Neural cell (in vitro differentiated cells): ENCODE measurements around the gene DNAJB14. TPM values are rescaled to one million over a fixed set of nuclear protein-coding genes. Genes with fewer than 3 reads are reported as not detected.

Experiments used
- H2AFZ ChIP-seq: fragments of 200-600, 300-800 bp; sonication (generic), shearing (Covaris generic); 2 replicates; pipeline ENCODE4 v1.6.0; 2014; ENCODE audit warnings: low read depth, mild to moderate bottlenecking, antibody characterized with exemption, low read length, moderate library complexity
- H3F3A ChIP-seq: fragments of 200-600 bp; shearing (Covaris generic); 2 replicates; pipeline ENCODE4 v1.6.1; 2016; ENCODE audit warnings: mild to moderate bottlenecking, moderate library complexity, mixed read lengths, antibody characterized with exemption, low read length; ENCODE audit not compliant: insufficient read depth, poor library complexity, severe bottlenecking
- H3K27ac ChIP-seq: fragments of 200-600, 300-800 bp; sonication (generic), shearing (Covaris generic); 2 replicates; pipeline ENCODE4 v1.5.1; 2014; ENCODE audit warnings: mild to moderate bottlenecking, low read length, moderate library complexity
- H3K27me3 ChIP-seq: fragments of 300-800, 200-600 bp; sonication (generic), shearing (Covaris generic); 2 replicates; pipeline ENCODE4 v1.6.0; 2014; ENCODE audit warnings: mild to moderate bottlenecking, low read depth, low read length, moderate library complexity; ENCODE audit not compliant: insufficient read depth
- H3K36me3 ChIP-seq: fragments of 300-800, 200-600 bp; sonication (generic), shearing (Covaris generic); 2 replicates; pipeline ENCODE4 v1.5.1; 2014; ENCODE audit warnings: mild to moderate bottlenecking, antibody characterized with exemption, low read length, moderate library complexity; ENCODE audit not compliant: insufficient read depth
- H3K4me2 ChIP-seq: fragments of 300-800, 200-600 bp; sonication (generic), shearing (Covaris generic); 2 replicates; pipeline ENCODE4 v1.6.0; 2014; ENCODE audit warnings: mild to moderate bottlenecking, low read length
- H3K4me3 ChIP-seq: fragments of 300-800, 200-600 bp; sonication (generic), shearing (Covaris generic); 2 replicates; pipeline ENCODE4 v1.5.1; 2014; ENCODE audit warnings: mild to moderate bottlenecking, low read length, moderate library complexity
- H3K79me2 ChIP-seq: fragments of 200-600 bp; shearing (Covaris generic); replicated peaks from 2 replicates; pipeline ENCODE4 v1.6.0; 2014; ENCODE audit warnings: mild to moderate bottlenecking, low read length, moderate library complexity; ENCODE audit not compliant: insufficient read depth
- H3K9ac ChIP-seq: fragments of 300-800, 200-600 bp; sonication (generic), shearing (Covaris generic); 2 replicates; pipeline ENCODE4 v1.6.1; 2016; ENCODE audit warnings: mild to moderate bottlenecking, low read length, mixed read lengths
- H3K9me2 ChIP-seq: fragments of 200-600 bp; shearing (Covaris generic); 2 replicates; pipeline ENCODE4 v1.6.1; 2016; ENCODE audit warnings: mild to moderate bottlenecking, low read length, mixed read lengths; ENCODE audit not compliant: insufficient read depth
- H3K9me3 ChIP-seq: fragments of 200-600, 300-800 bp; sonication (generic), shearing (Covaris generic); 2 replicates; pipeline ENCODE4 v1.6.1; 2016; ENCODE audit warnings: mild to moderate bottlenecking, mixed run types, low read length, moderate library complexity, mixed read lengths
- H4K20me1 ChIP-seq: fragments of 200-600 bp; shearing (Covaris generic); 2 replicates; pipeline ENCODE4 v1.6.1; 2016; ENCODE audit warnings: mild to moderate bottlenecking, mixed run types; ENCODE audit not compliant: insufficient read depth
- CTCF ChIP-seq: fragments of 450-650 bp; IDR thresholded peaks from 2 replicates; pipeline ENCODE4 v1.5.1; 2014; ENCODE audit warnings: antibody characterized with exemption, mild to moderate bottlenecking, moderate library complexity; ENCODE audit not compliant: poor library complexity, severe bottlenecking
- EP300 ChIP-seq: fragments of 450-650 bp; conservative IDR thresholded peaks from 2 replicates; pipeline ENCODE4 v1.6.1; 2014; ENCODE audit warnings: antibody characterized with exemption, mild to moderate bottlenecking, moderate library complexity; ENCODE audit not compliant: poor library complexity, severe bottlenecking
- EZH2 ChIP-seq: fragments of 200-600, 300-800 bp; shearing (Covaris generic), sonication (generic); IDR thresholded peaks from 2 replicates; pipeline ENCODE4 v1.6.1; 2014; ENCODE audit warnings: antibody characterized with exemption, low read length, borderline replicate concordance, mild to moderate bottlenecking; ENCODE audit not compliant: insufficient read depth, poor library complexity, severe bottlenecking
- MXI1 ChIP-seq: fragments of 450-650 bp; conservative IDR thresholded peaks from 2 replicates; pipeline ENCODE4 v1.6.1; 2014; ENCODE audit warnings: antibody characterized with exemption, mild to moderate bottlenecking; ENCODE audit not compliant: poor library complexity, severe bottlenecking
- POLR2AphosphoS5 ChIP-seq: IDR thresholded peaks from 2 replicates; pipeline ENCODE4 v1.6.1; 2012
- RAD21 ChIP-seq: fragments of 450-650 bp; conservative IDR thresholded peaks from 2 replicates; pipeline ENCODE4 v1.6.1; 2014; ENCODE audit warnings: antibody characterized with exemption, mild to moderate bottlenecking, moderate library complexity
- SMC3 ChIP-seq: fragments of 450-650 bp; conservative IDR thresholded peaks from 2 replicates; pipeline ENCODE4 v1.6.1; 2014; ENCODE audit warnings: antibody characterized with exemption, mild to moderate bottlenecking, moderate library complexity; ENCODE audit not compliant: poor library complexity
- TAF1 ChIP-seq: IDR thresholded peaks from 2 replicates; pipeline ENCODE4 v1.6.1; 2012; ENCODE audit warnings: low read depth
- polyA plus RNA-seq: library from polyadenylated mRNA; depleted of rRNA; stranded (reverse); fragments of >200 nt; gene quantifications from 2 replicates; pipeline ENCODE4 v1.2.3, GENCODE V29; 2014
- TF ChIP-seq, protein P1 (sequence below): IDR thresholded peaks from 2 replicates; pipeline ENCODE4 v1.6.1; 2012; ENCODE audit warnings: borderline replicate concordance

DNAJB14 gene
- polyA plus RNA-seq, 1 donor from 2014 or later, result 41.3 TPM

GRCh38 chr4:99876946-99877345, 69.5 kb downstream of the DNAJB14 start:
- Histone ChIP-seq H3K4me2 (no peak overlapping the region), H2AFZ (no peak overlapping the region)
- no peak for TF ChIP-seq MXI1
- TF ChIP-seq SMC3, result no peak
- no peak for TF ChIP-seq CTCF
- TF ChIP-seq RAD21, result no peak

DNA sequence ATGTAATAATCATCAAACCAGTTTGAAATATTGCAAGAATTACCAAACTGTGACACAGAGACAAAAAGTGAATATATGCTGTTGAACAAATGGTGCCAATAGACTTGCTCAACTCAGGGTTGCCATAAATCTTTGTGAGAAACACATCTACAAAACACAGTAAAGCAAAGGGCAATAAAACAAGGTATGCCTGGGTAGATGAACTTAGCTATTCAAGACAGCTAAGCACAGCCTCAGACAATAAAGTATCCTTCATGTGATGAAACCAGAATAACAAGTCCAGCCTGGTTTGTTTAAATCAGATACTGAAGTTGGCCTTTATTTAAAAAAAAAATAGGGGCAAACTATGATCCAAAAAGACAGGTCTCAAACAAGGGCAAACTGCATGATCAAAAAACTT, 71.3 kb downstream of the DNAJB14 start:
- H2AFZ ChIP-seq, result no peak overlapping the region
- H3K9me3 ChIP-seq, result no peaks in the 10 kb centered on the region
- H3K36me3 ChIP-seq, result no peaks in the 10 kb centered on the region
- H3K9ac ChIP-seq, result no peak overlapping the region
- no peak overlapping the region for H3K4me2 ChIP-seq
- no peaks in the 10 kb centered on the region for H3F3A ChIP-seq
- no peaks in the 10 kb centered on the region for H3K27me3 ChIP-seq
- H3K9me2 ChIP-seq, result no peaks in the 10 kb centered on the region
- H4K20me1 ChIP-seq, result no peaks in the 10 kb centered on the region
- no peak overlapping the region for H3K27ac ChIP-seq
- H3K79me2 ChIP-seq, result no peaks in the 10 kb centered on the region
- no peak for TF ChIP-seq EZH2
- no peak for TF ChIP-seq EP300
- TF ChIP-seq, protein P1, sequence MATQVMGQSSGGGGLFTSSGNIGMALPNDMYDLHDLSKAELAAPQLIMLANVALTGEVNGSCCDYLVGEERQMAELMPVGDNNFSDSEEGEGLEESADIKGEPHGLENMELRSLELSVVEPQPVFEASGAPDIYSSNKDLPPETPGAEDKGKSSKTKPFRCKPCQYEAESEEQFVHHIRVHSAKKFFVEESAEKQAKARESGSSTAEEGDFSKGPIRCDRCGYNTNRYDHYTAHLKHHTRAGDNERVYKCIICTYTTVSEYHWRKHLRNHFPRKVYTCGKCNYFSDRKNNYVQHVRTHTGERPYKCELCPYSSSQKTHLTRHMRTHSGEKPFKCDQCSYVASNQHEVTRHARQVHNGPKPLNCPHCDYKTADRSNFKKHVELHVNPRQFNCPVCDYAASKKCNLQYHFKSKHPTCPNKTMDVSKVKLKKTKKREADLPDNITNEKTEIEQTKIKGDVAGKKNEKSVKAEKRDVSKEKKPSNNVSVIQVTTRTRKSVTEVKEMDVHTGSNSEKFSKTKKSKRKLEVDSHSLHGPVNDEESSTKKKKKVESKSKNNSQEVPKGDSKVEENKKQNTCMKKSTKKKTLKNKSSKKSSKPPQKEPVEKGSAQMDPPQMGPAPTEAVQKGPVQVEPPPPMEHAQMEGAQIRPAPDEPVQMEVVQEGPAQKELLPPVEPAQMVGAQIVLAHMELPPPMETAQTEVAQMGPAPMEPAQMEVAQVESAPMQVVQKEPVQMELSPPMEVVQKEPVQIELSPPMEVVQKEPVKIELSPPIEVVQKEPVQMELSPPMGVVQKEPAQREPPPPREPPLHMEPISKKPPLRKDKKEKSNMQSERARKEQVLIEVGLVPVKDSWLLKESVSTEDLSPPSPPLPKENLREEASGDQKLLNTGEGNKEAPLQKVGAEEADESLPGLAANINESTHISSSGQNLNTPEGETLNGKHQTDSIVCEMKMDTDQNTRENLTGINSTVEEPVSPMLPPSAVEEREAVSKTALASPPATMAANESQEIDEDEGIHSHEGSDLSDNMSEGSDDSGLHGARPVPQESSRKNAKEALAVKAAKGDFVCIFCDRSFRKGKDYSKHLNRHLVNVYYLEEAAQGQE, result no peak
- no peak overlapping the region for H3K4me3 ChIP-seq

More at GRCh38 chr4:99876946-99877345, 69.5 kb downstream of the DNAJB14 start:
- Histone ChIP-seq H3K27ac (no peak overlapping the region), H3K9me2 (no peaks in the 10 kb centered on the region), H3K9ac (no peak overlapping the region), H3K27me3 (no peaks in the 10 kb centered on the region), H3K79me2 (no peaks in the 10 kb centered on the region), H3K4me3 (no peak overlapping the region), H3K36me3 (peaks cover 9% of the 10 kb centered on the region), H3F3A (no peaks in the 10 kb centered on the region), H4K20me1 (no peaks in the 10 kb centered on the region), H3K9me3 (no peaks in the 10 kb centered on the region)

- H3K4me2 ChIP-seq, result no peak overlapping the region
- H3K79me2 ChIP-seq, result no peaks in the 10 kb centered on the region
- H3K27ac ChIP-seq, result no peak overlapping the region
- H3K27me3 ChIP-seq, result no peaks in the 10 kb centered on the region
- TF ChIP-seq TAF1 (no peak), POLR2AphosphoS5 (no peak), SMC3 (no peak), EZH2 (no peak)
- TF ChIP-seq, protein P1, result no peak
- no peak overlapping the region for H3K9ac ChIP-seq
- no peaks in the 10 kb centered on the region for H3K9me2 ChIP-seq
- H3K36me3 ChIP-seq, result no peaks in the 10 kb centered on the region
- no peaks in the 10 kb centered on the region for H3F3A ChIP-seq
- no peak overlapping the region for H2AFZ ChIP-seq
- H3K9me3 ChIP-seq, result no peaks in the 10 kb centered on the region
- no peak overlapping the region for H3K4me3 ChIP-seq
- no peaks in the 10 kb centered on the region for H4K20me1 ChIP-seq
Observed at GRCh38 chr4:99872570-99872969, 73.8 kb downstream of the DNAJB14 start.
